Measurements from ENCODE around the gene OPCML.

DNA sequence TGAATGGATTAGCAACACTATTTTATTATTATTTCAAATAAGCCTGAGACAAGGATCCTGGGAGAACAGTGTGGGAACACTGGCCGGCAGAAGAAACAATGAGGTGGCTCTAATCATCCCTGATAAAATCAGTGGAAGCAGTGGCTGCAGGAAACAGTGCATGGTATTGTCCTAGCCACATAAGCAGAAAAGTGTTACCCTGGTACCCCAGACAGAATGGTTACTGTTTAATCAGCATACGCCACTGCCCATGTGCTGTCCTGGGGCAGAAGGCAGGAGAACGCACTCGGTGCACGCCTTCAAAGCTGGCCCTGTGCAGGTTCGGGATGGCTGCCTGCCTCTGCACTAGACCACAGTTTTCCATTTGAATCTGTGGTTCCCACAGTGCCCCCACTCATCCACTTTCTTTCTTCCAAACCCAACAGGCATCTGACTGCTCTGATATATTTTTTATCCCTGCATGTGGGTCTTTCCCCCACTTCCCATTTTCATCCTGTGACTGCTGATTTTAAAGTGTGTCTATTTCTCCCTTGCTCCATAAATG lies 25.7 kb downstream of the OPCML start:
- TF ChIP-seq, protein P1, sequence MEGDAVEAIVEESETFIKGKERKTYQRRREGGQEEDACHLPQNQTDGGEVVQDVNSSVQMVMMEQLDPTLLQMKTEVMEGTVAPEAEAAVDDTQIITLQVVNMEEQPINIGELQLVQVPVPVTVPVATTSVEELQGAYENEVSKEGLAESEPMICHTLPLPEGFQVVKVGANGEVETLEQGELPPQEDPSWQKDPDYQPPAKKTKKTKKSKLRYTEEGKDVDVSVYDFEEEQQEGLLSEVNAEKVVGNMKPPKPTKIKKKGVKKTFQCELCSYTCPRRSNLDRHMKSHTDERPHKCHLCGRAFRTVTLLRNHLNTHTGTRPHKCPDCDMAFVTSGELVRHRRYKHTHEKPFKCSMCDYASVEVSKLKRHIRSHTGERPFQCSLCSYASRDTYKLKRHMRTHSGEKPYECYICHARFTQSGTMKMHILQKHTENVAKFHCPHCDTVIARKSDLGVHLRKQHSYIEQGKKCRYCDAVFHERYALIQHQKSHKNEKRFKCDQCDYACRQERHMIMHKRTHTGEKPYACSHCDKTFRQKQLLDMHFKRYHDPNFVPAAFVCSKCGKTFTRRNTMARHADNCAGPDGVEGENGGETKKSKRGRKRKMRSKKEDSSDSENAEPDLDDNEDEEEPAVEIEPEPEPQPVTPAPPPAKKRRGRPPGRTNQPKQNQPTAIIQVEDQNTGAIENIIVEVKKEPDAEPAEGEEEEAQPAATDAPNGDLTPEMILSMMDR (conservative IDR thresholded peaks at IDR 0.05): no peak
- TF ChIP-seq EZH2 (IDR thresholded peaks at IDR 0.05; ENCODE audit: low read depth): no peak

All from PC-9 (cell line).